Vagina (tissue), 2 donors: ENCODE results near the gene RPS6KA2. TPM values are rescaled to one million over a fixed set of nuclear protein-coding genes. Genes with fewer than 3 reads are reported as not detected.

Experiments used
- DNase-seq, 2 donors: peaks; one replicate each; pipeline ENCODE4 v3.0.0-alpha.2; 2017; ENCODE audit errors: extremely low spot score in 2 of 2
- H3K27ac ChIP-seq: fragments of 200-600 bp; sonication (generic); one replicate; pipeline ENCODE4 v1.5.1; 2019
- H3K27me3 ChIP-seq: fragments of 200-600 bp; sonication (generic); one replicate; pipeline ENCODE4 v1.5.1; 2019
- H3K36me3 ChIP-seq, 2 donors: fragments of 200-600 bp; sonication (generic); one replicate each; pipeline ENCODE4 v1.5.1; 2017 to 2019
- H3K4me1 ChIP-seq: fragments of 200-600 bp; sonication (generic); one replicate; pipeline ENCODE4 v1.5.1; 2019
- H3K4me3 ChIP-seq, 2 donors: fragments of 200-600 bp; sonication (generic); 1 replicate in 1 of 2; 2 replicates in 1 of 2; pipeline ENCODE4 v1.5.1; 2016 to 2019
- H3K9me3 ChIP-seq: fragments of 200-600 bp; sonication (generic); one replicate; pipeline ENCODE4 v1.5.1; 2019
- CTCF ChIP-seq, 3 experiments: fragments of 450-650 bp in 2 of 3; fragments of 200-600 bp in 1 of 3; sonication (generic) in 1 of 3; IDR thresholded peaks; one replicate each; pipeline ENCODE4 v1.5.1; 2017 to 2019; ENCODE audit warnings: antibody characterized with exemption in 3 of 3, mild to moderate bottlenecking in 2 of 3, moderate library complexity in 2 of 3
- POLR2A ChIP-seq, 2 donors: fragments of 450-650 bp; IDR thresholded peaks; one replicate each; pipeline ENCODE4 v1.6.1; 2017; ENCODE audit warnings: antibody characterized with exemption in 2 of 2, mild to moderate bottlenecking in 2 of 2, moderate library complexity in 2 of 2
- POLR2AphosphoS5 ChIP-seq, 2 donors: sonication (generic); formaldehyde crosslinking; IDR thresholded peaks; one replicate each; pipeline ENCODE4 v1.9.0; 2017; ENCODE audit warnings: antibody characterized with exemption in 2 of 2, mild to moderate bottlenecking in 2 of 2, low read depth in 1 of 2; ENCODE audit not compliant: insufficient read depth in 1 of 2
- intact Hi-C: fragments of 100-400 bp; cut with DNase I; formaldehyde crosslinking; loops from one replicate; pipeline ENCODE4 v1.15.1; 2023
- total RNA-seq: library from RNA; depleted of rRNA; stranded (reverse); fragments of >200 nt; gene quantifications from one replicate; pipeline ENCODE4 v1.2.3, GENCODE V29; 2016

RPS6KA2 gene
- total RNA-seq, 1 donor from 2014 or later, result 65.1 TPM

DNA sequence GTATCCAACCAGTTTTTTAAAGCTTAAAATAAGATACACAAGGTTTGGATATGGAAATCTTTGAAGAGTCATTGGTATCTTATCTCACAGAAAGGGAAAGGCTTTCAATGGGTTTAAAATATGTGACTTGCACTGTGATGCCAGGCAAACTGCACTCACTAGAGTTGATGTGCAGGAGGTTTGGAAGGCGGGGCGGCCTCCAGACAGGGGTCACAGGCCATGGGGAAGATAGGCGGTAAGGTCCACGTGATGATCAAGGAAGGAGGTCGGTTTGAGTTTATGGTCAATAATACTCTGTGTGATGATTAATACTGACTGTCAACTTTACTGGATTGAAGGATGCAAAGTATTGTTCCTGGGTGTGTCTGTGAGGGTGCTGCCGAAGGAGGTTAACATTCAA is 31.1 kb downstream of the RPS6KA2 start:
- H3K27ac ChIP-seq, result peak overlapping the region; percentile 87
- H3K4me1 ChIP-seq, result peaks cover 37% of the 10 kb centered on the region
- H3K27me3 ChIP-seq, result no peaks in the 10 kb centered on the region
- H3K4me3 ChIP-seq, result no peak overlapping the region
- H3K36me3 ChIP-seq, result no peaks in the 10 kb centered on the region
- intact Hi-C loops, result no loop called here
- TF ChIP-seq POLR2A (IDR thresholded peaks at IDR 0.05) (no peak), POLR2AphosphoS5 (IDR thresholded peaks at IDR 0.05; ENCODE audit: insufficient read depth in 1 of 2, low read depth in 1 of 2) (no peak), CTCF (IDR thresholded peaks at IDR 0.05) (no peak)
- no peak for DNase-seq
- no peaks in the 10 kb centered on the region for H3K9me3 ChIP-seq

GRCh38 chr6:166595061-166595780 is 31.8 kb downstream of the RPS6KA2 start:
- H3K4me3 ChIP-seq, result no peak overlapping the region
- peak overlapping the region; percentile 52 for H3K27ac ChIP-seq
- no peak for TF ChIP-seq CTCF (IDR thresholded peaks at IDR 0.05)
- TF ChIP-seq POLR2A (IDR thresholded peaks at IDR 0.05), result no peak
- no peak for TF ChIP-seq POLR2AphosphoS5 (IDR thresholded peaks at IDR 0.05; ENCODE audit: insufficient read depth in 1 of 2, low read depth in 1 of 2)
- no peaks in the 10 kb centered on the region for H3K36me3 ChIP-seq
- no peaks in the 10 kb centered on the region for H3K27me3 ChIP-seq
- no peak for DNase-seq
- no peaks in the 10 kb centered on the region for H3K9me3 ChIP-seq
- peaks cover 40% of the 10 kb centered on the region for H3K4me1 ChIP-seq
- intact Hi-C loops, result no loop called here

DNA sequence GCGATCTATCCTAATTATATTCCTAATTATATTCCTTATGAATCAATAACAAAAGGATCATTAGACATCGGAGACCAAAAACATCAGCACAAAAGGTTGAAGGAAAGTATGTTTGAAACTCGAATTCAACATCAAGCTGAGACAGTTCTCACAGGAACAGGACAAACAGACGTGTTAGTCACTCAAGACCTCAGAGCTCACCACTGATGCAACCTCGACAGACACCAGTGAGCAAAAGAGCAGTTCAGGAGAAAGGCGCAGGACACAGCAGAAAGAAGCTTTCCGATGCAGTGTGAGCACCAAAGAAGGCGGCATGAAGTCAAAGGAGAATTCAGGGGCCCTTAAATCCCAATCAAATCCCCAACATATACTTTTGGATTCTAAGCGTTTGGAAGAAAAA is 34.2 kb downstream of the RPS6KA2 start:
- H3K27ac ChIP-seq, result no peak overlapping the region
- no peaks in the 10 kb centered on the region for H3K27me3 ChIP-seq
- no peaks in the 10 kb centered on the region for H3K36me3 ChIP-seq
- no peak overlapping the region for H3K4me3 ChIP-seq
- H3K4me1 ChIP-seq, result peaks cover 42% of the 10 kb centered on the region
- no peak for TF ChIP-seq CTCF (IDR thresholded peaks at IDR 0.05)
- H3K9me3 ChIP-seq, result no peaks in the 10 kb centered on the region
- no peak for DNase-seq
- intact Hi-C loops, result no loop called here

DNA sequence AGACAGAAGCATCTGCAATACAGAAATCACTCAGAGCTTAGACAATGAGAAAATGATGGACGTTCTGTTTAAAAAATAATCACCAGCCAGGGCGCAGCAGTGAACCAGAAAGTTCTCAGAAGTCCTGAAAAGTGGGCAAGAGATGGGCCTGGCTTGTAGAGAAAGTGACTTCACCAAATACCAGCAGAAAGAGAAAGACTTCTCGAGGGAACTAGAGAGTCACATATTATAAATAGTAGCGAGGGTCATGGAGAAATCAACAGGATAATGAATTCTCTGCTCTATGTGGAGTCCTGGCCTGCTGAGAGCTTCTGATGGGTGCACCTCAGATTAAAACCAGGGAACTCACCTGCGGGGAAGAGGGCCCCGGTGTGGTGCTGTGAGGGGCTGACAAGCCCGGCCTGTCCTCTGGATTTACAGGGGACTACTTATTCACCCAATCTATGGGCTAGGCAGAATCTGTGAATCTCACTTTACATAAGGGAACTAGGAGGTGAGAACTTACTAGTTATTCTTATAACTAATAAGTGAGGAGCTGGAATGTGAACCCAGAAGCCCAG is 35.0 kb downstream of the RPS6KA2 start:
- Histone ChIP-seq H3K27me3 (no peaks in the 10 kb centered on the region), H3K36me3 (no peaks in the 10 kb centered on the region), H3K27ac (no peak overlapping the region), H3K4me1 (peaks cover 39% of the 10 kb centered on the region), H3K4me3 (no peak overlapping the region), H3K9me3 (no peaks in the 10 kb centered on the region)
- TF ChIP-seq CTCF (IDR thresholded peaks at IDR 0.05) (no peak), POLR2AphosphoS5 (IDR thresholded peaks at IDR 0.05; ENCODE audit: insufficient read depth in 1 of 2, low read depth in 1 of 2) (no peak), POLR2A (IDR thresholded peaks at IDR 0.05) (no peak)
- no peak for DNase-seq
- intact Hi-C loops, result no loop called here

DNA sequence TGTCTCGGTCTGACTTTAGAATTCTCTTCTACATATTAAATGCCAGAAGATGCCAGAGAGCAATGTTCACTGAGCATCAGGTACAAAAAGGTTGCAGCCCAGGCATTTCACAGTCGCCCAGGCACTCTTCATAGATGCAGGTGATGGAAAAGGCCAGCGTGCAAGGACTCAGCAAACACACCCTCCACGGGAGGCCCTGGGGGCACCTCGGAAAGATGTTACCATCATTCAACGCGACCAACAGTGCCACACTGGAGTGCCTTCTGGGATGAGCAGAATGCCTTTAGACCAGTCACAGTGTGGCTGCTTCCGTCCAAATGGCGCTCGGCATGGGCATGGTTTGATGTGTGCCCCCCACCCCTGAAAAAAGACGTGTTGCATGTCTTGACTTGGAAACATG is 36.0 kb downstream of the RPS6KA2 start:
- H3K9me3 ChIP-seq, result no peaks in the 10 kb centered on the region
- H3K4me3 ChIP-seq, result no peak overlapping the region
- intact Hi-C loops, result no loop called here
- no peak for DNase-seq
- TF ChIP-seq CTCF (IDR thresholded peaks at IDR 0.05) (no peak), POLR2AphosphoS5 (IDR thresholded peaks at IDR 0.05; ENCODE audit: insufficient read depth in 1 of 2, low read depth in 1 of 2) (no peak), POLR2A (IDR thresholded peaks at IDR 0.05) (no peak)
- peaks cover 34% of the 10 kb centered on the region for H3K4me1 ChIP-seq
- no peaks in the 10 kb centered on the region for H3K36me3 ChIP-seq
- no peaks in the 10 kb centered on the region for H3K27me3 ChIP-seq
- no peak overlapping the region for H3K27ac ChIP-seq
